ENCODE measurements around the gene ARCN1.

GRCh38 chr11:118544647-118545010 is 27.6 kb upstream of the ARCN1 start:
- TF ChIP-seq, protein P1, sequence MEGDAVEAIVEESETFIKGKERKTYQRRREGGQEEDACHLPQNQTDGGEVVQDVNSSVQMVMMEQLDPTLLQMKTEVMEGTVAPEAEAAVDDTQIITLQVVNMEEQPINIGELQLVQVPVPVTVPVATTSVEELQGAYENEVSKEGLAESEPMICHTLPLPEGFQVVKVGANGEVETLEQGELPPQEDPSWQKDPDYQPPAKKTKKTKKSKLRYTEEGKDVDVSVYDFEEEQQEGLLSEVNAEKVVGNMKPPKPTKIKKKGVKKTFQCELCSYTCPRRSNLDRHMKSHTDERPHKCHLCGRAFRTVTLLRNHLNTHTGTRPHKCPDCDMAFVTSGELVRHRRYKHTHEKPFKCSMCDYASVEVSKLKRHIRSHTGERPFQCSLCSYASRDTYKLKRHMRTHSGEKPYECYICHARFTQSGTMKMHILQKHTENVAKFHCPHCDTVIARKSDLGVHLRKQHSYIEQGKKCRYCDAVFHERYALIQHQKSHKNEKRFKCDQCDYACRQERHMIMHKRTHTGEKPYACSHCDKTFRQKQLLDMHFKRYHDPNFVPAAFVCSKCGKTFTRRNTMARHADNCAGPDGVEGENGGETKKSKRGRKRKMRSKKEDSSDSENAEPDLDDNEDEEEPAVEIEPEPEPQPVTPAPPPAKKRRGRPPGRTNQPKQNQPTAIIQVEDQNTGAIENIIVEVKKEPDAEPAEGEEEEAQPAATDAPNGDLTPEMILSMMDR (IDR thresholded peaks at IDR 0.05), result no peak
- no peak for TF ChIP-seq POLR2A (IDR thresholded peaks at IDR 0.05)
